ENCODE data around the gene SLC22A16. TPM values are rescaled to one million over a fixed set of nuclear protein-coding genes. Genes with fewer than 3 reads are reported as not detected.

SLC22A16 gene
- total RNA-seq, 2 experiments from 2014 or later = not detected

- intact Hi-C loops (cut with micrococcal nuclease) = no loop called here
- Mint-ChIP-seq H3K36me3 (ENCODE audit: low read depth) (no peaks in the 10 kb centered on the region), H3K4me1 (ENCODE audit: low read depth) (no peaks in the 10 kb centered on the region), H3K9me3 (peaks cover 1% of the 10 kb centered on the region), H3K4me3 (no peak overlapping the region), H3K27me3 (no peaks in the 10 kb centered on the region), H3K27ac (no peak overlapping the region)
- ATAC-seq (no peak), DNase-seq (no peak)
- POLR2A ChIA-PET = no interaction called here
- CTCF ChIA-PET = no interaction called here
- TF ChIP-seq, protein P1, sequence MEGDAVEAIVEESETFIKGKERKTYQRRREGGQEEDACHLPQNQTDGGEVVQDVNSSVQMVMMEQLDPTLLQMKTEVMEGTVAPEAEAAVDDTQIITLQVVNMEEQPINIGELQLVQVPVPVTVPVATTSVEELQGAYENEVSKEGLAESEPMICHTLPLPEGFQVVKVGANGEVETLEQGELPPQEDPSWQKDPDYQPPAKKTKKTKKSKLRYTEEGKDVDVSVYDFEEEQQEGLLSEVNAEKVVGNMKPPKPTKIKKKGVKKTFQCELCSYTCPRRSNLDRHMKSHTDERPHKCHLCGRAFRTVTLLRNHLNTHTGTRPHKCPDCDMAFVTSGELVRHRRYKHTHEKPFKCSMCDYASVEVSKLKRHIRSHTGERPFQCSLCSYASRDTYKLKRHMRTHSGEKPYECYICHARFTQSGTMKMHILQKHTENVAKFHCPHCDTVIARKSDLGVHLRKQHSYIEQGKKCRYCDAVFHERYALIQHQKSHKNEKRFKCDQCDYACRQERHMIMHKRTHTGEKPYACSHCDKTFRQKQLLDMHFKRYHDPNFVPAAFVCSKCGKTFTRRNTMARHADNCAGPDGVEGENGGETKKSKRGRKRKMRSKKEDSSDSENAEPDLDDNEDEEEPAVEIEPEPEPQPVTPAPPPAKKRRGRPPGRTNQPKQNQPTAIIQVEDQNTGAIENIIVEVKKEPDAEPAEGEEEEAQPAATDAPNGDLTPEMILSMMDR (IDR thresholded peaks at IDR 0.05) = no peak
Observed at GRCh38 chr6:110378552-110378951, 97.9 kb downstream of the SLC22A16 start.

Other genes with a start within 250 kb of the SLC22A16 start
- not detected for gene METTL24, start 118.3 kb downstream of the SLC22A16 start, total RNA-seq
- gene DDO, start 61.0 kb downstream of the SLC22A16 start, total RNA-seq = not detected